MCF 10A (cell line): ENCODE results near the gene BCAS3. TPM values are rescaled to one million over a fixed set of nuclear protein-coding genes. Genes with fewer than 3 reads are reported as not detected.

Source experiments
- BruUV-seq: library from RNA; stranded (reverse); fragments of 400-500 nt; replicated peaks from 2 replicates; lab custom pipeline; 2021; lab: Mats Ljungman, UMichigan
- CTCF ChIA-PET: fragments of 300-600 bp; sonication (Branson Sonifier 250); formaldehyde crosslinking; extraction: SDS; loops from one replicate; lab custom pipeline; 2021; ENCODE audit warnings: antibody characterized with exemption, inconsistent platforms; lab: Yijun Ruan, JAX
- POLR2A ChIA-PET: fragments of 300-600, 350-650 bp; sonication (Branson Sonifier 250); formaldehyde crosslinking; extraction: SDS; loops from one replicate; lab custom pipeline; 2020; ENCODE audit warnings: antibody characterized with exemption, inconsistent platforms; lab: Yijun Ruan, JAX
- DNase-seq: peaks from one replicate; pipeline ENCODE4 v3.0.0-alpha.2; 2018; ENCODE audit not compliant: unreplicated experiment
- H3K27ac Mint-ChIP-seq: one replicate; pipeline ENCODE4 v1.8.0; 2022; ENCODE audit warnings: mild to moderate bottlenecking, low read depth, mixed read lengths; ENCODE audit not compliant: unreplicated experiment
- H3K27me3 Mint-ChIP-seq: one replicate; pipeline ENCODE4 v1.8.0; 2022; ENCODE audit warnings: mixed read lengths; ENCODE audit not compliant: insufficient read depth, unreplicated experiment
- H3K36me3 Mint-ChIP-seq: one replicate; pipeline ENCODE4 v1.8.0; 2022; ENCODE audit warnings: mild to moderate bottlenecking, moderate library complexity, mixed read lengths; ENCODE audit not compliant: insufficient read depth, unreplicated experiment
- H3K4me1 Mint-ChIP-seq: one replicate; pipeline ENCODE4 v1.8.0; 2022; ENCODE audit warnings: mixed read lengths; ENCODE audit not compliant: insufficient read depth, unreplicated experiment
- H3K4me3 Mint-ChIP-seq: one replicate; pipeline ENCODE4 v1.8.0; 2022; ENCODE audit warnings: mild to moderate bottlenecking, moderate library complexity, mixed read lengths; ENCODE audit not compliant: unreplicated experiment
- H3K9me3 Mint-ChIP-seq: one replicate; pipeline ENCODE4 v1.8.0; 2022; ENCODE audit warnings: mixed read lengths; ENCODE audit not compliant: unreplicated experiment
- intact Hi-C: fragments of 100-400 bp; cut with micrococcal nuclease; formaldehyde crosslinking; loops from 2 replicates; pipeline ENCODE4 v1.14.1; 2022
- total RNA-seq: library from RNA; stranded (reverse); gene quantifications from 2 replicates; pipeline ENCODE4 v1.2.3, GENCODE V29; 2022
- TF ChIP-seq, protein P1 (sequence below): fragments of 200-600 bp; IDR thresholded peaks from one replicate; pipeline ENCODE4 v1.8.0; 2022; ENCODE audit warnings: antibody characterized with exemption, mild to moderate bottlenecking; ENCODE audit not compliant: unreplicated experiment

The BCAS3 gene
- total RNA-seq, 1 experiment from 2014 or later: 14.6 TPM

DNA sequence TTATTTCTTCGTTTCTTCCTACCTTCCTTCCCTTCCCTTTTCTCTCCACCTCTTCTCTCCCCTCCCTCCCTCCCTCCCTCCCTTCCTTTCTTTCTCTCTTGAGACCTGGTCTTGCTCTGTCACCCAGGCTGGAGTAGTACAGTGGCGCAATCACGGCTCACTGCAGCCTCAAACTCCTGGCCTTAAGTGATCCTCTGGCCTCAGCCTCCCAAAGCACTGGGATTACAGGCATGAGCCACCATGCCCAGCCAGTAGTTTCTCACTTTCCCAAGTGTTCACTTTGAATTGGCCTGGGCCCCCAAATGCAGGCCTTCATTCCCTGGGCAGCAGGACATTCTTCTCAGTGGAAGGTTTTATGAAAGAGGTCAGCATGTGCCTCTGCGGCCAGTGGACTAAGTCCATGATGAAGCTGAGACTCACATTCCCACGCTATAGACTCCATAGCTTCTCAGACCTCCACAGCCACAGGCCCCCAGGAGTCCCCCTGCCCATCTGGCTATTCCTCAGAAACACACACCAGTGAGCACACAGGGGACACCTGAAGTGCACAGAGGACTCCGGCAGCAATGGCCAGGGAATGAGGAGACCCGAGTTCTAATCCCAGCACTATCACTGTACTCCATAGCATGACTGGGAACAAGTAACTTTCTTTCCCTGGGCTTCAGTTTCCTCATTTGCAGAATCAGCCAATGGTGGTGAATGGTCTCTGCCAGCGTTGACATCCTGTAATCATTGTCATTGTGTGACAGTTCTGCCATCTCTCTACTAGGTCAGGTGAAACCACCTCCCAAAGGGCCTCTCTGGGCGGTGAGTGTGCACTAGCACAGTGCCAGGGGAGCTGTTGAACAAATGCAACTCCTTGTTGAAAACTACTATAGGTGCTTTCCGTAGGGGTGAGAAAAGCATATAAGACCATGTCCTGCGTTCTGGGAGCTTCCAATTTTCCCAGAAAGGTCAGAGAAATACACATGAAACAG lies 652.8 kb downstream of the BCAS3 start:
- BruUV-seq: no TSS peak
- Mint-ChIP-seq H3K4me3 (no peak overlapping the region), H3K4me1 (no peaks in the 10 kb centered on the region), H3K27me3 (no peaks in the 10 kb centered on the region), H3K9me3 (no peaks in the 10 kb centered on the region), H3K36me3 (no peaks in the 10 kb centered on the region), H3K27ac (no peak overlapping the region)
- no peak for DNase-seq
- intact Hi-C loops: no loop called here
- ChIA-PET POLR2A (no interaction called here), CTCF (no interaction called here)
- TF ChIP-seq, protein P1, sequence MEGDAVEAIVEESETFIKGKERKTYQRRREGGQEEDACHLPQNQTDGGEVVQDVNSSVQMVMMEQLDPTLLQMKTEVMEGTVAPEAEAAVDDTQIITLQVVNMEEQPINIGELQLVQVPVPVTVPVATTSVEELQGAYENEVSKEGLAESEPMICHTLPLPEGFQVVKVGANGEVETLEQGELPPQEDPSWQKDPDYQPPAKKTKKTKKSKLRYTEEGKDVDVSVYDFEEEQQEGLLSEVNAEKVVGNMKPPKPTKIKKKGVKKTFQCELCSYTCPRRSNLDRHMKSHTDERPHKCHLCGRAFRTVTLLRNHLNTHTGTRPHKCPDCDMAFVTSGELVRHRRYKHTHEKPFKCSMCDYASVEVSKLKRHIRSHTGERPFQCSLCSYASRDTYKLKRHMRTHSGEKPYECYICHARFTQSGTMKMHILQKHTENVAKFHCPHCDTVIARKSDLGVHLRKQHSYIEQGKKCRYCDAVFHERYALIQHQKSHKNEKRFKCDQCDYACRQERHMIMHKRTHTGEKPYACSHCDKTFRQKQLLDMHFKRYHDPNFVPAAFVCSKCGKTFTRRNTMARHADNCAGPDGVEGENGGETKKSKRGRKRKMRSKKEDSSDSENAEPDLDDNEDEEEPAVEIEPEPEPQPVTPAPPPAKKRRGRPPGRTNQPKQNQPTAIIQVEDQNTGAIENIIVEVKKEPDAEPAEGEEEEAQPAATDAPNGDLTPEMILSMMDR: no peak

DNA sequence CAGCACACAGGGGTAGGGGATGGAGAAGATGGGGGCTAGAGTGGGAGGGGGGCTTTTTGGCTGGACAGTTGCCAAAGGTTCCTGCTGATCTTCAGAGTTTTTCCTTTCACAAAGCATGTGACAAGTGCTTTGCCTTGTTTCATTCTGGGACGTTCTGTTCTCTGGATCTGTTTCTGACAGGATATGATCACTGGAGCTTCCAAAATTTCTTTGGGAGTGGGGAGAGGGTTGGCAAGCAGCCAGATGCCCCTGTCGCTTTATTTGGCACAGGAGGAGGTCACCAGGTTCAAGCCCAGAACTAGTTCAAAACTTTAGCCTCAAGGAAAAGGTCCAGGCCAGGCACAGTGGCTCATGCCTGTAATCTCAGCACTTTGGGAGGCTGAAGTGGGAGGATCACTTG lies 653.5 kb downstream of the BCAS3 start:
- H3K27me3 Mint-ChIP-seq: no peaks in the 10 kb centered on the region
- DNase-seq: no peak
- no peaks in the 10 kb centered on the region for H3K36me3 Mint-ChIP-seq
- no peaks in the 10 kb centered on the region for H3K9me3 Mint-ChIP-seq
- H3K4me3 Mint-ChIP-seq: no peak overlapping the region
- H3K4me1 Mint-ChIP-seq: peaks cover 4% of the 10 kb centered on the region
- intact Hi-C loops: no loop called here
- POLR2A ChIA-PET: interaction anchor here (0.5 kb wide), 1 partner anchor 11 kb away, joined by 4 read pairs; no protein-coding TSS in a partner anchor
- no TSS peak for BruUV-seq
- CTCF ChIA-PET: no interaction called here
- no peak overlapping the region for H3K27ac Mint-ChIP-seq
- TF ChIP-seq, protein P1: no peak

DNA sequence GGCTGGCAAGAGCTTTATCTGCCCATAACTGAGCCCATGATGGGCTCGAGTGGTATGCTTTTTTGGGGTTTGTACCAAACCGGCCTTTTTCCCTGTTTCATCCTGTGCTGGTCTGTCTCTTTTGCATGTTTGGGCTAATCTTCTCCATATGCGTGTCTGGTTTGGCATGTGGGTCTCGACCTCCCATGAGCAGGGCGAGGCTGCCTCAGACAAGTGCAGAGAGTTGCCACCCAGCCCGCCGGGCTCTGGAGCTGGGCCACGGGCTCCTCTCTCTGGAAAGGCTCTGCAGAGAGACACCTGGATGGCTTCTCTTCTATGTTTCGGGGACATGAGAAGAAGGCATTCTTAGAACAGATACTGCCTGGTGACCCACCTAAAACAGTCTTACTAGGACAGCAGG lies 654.2 kb downstream of the BCAS3 start:
- TF ChIP-seq, protein P1: no peak
- ChIA-PET POLR2A (no interaction called here), CTCF (no interaction called here)
- Mint-ChIP-seq H3K27ac (no peak overlapping the region), H3K36me3 (no peaks in the 10 kb centered on the region), H3K27me3 (no peaks in the 10 kb centered on the region), H3K9me3 (no peaks in the 10 kb centered on the region), H3K4me3 (no peak overlapping the region), H3K4me1 (peaks cover 7% of the 10 kb centered on the region)
- intact Hi-C loops: no loop called here
- no peak for DNase-seq
- no TSS peak for BruUV-seq

DNA sequence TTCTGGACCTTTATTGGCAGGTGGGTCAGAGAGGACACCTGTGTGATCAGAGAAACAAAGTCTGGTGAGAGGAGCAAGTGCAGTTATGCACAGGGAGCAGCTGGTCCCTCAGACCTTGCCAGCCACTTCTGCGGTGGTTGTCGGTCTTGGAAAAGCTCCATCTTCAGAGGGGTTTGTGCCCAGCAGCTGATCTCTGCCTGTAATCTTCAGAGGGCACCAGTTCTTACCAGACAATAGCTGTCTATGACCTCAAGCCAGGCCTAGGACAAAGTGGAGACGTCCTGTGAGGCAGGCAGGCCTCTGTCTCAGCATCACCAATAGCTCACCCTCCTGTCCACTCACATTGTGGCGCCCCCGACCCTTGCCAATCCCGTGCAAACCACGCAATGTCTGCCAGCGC lies 655.5 kb downstream of the BCAS3 start:
- intact Hi-C loops: no loop called here
- H3K27ac Mint-ChIP-seq: peak overlapping the region; percentile 39
- no TSS peak for BruUV-seq
- H3K27me3 Mint-ChIP-seq: no peaks in the 10 kb centered on the region
- no peaks in the 10 kb centered on the region for H3K9me3 Mint-ChIP-seq
- no peak overlapping the region for H3K4me3 Mint-ChIP-seq
- H3K4me1 Mint-ChIP-seq: peaks cover 12% of the 10 kb centered on the region
- H3K36me3 Mint-ChIP-seq: no peaks in the 10 kb centered on the region
- no peak for DNase-seq
- TF ChIP-seq, protein P1: no peak
- POLR2A ChIA-PET: interaction anchor here (0.8 kb wide), 1 partner anchor 9 kb away, joined by 3 read pairs; no protein-coding TSS in a partner anchor
- CTCF ChIA-PET: no interaction called here
